KBM-7 (cell line): ENCODE data around the gene ZWILCH.
A peak's percentile ranks its signal among the peaks of the same experiment; 100 is the strongest.
"Not testable (repeated sequence)": the region's sequence is repeated elsewhere in the genome, so short reads cannot be mapped to it uniquely, and the experiment has no call there.

ENCODE experiments used
- DNase-seq: peaks from one replicate; pipeline ENCODE4 v3.0.0-alpha.2; 2015
- in situ Hi-C: fragments of 300-500 bp; cut with MboI; formaldehyde crosslinking; loops from 2 replicates; pipeline ENCODE4 v1.14.3; 2020; ENCODE audit warnings: low sequenced_read_pairs, low pct_unique_long_range_greater_than_20kb, mixed read lengths

ZWILCH gene

GRCh38 chr15:66483131-66483566, 22.0 kb upstream of the ZWILCH start:
- DNase-seq: peak; percentile 48
- in situ Hi-C loops: no loop called here

GRCh38 chr15:66484539-66485112, 20.5 kb upstream of the ZWILCH start:
- no peak for DNase-seq
- in situ Hi-C loops: no loop called here

GRCh38 chr15:66486887-66487286, 18.2 kb upstream of the ZWILCH start:
- DNase-seq: no peak
- in situ Hi-C loops: no loop called here

- in situ Hi-C loops: no loop called here
Measured at GRCh38 chr15:66488525-66488924, 16.6 kb upstream of the ZWILCH start.

GRCh38 chr15:66489179-66489791, 15.8 kb upstream of the ZWILCH start:
- DNase-seq: no peak
- in situ Hi-C loops: no loop called here

More at GRCh38 chr15:66488525-66488924, 16.6 kb upstream of the ZWILCH start:
- DNase-seq: no peak

GRCh38 chr15:66491846-66492245, 13.3 kb upstream of the ZWILCH start:
- in situ Hi-C loops: no loop called here

GRCh38 chr15:66494262-66494661, 10.9 kb upstream of the ZWILCH start:
- in situ Hi-C loops: no loop called here
- DNase-seq: no peak

More at GRCh38 chr15:66491846-66492245, 13.3 kb upstream of the ZWILCH start:
- no peak for DNase-seq

- in situ Hi-C loops: no loop called here
- DNase-seq: no peak
Measured at GRCh38 chr15:66496951-66497501, 8.1 kb upstream of the ZWILCH start.

- in situ Hi-C loops: no loop called here
Measured at GRCh38 chr15:66497502-66498455, 7.3 kb upstream of the ZWILCH start, which contains the start of gene SNAPC5. Gene SNAPC5 (minus strand): TSS chr15:66497762. CDS start chr15:66497731, 31 bp downstream.

GRCh38 chr15:66498501-66499386, 6.4 kb upstream of the ZWILCH start:
- in situ Hi-C loops: no loop called here

More at GRCh38 chr15:66497502-66498455, 7.3 kb upstream of the ZWILCH start, which contains the start of gene SNAPC5:
- peak; percentile 100 for DNase-seq

GRCh38 chr15:66500346-66500745, 4.8 kb upstream of the ZWILCH start:
- DNase-seq, in situ Hi-C loops: not testable (repeated sequence)

More at GRCh38 chr15:66498501-66499386, 6.4 kb upstream of the ZWILCH start:
- DNase-seq: peak; percentile 73

GRCh38 chr15:66502491-66502890, 2.6 kb upstream of the ZWILCH start:
- in situ Hi-C loops: no loop called here
- no peak for DNase-seq

GRCh38 chr15:66503041-66503648, 2.0 kb upstream of the ZWILCH start:
- DNase-seq, in situ Hi-C loops: not testable (repeated sequence)

GRCh38 chr15:66503780-66504562, 1.2 kb upstream of the ZWILCH start:
- no peak for DNase-seq
- in situ Hi-C loops: no loop called here

- no peak for DNase-seq
- in situ Hi-C loops: no loop called here
Measured at GRCh38 chr15:66505430-66505811, 295 bp downstream of the ZWILCH start.

GRCh38 chr15:66505818-66506217, 692 bp downstream of the ZWILCH start:
- in situ Hi-C loops: no loop called here
- DNase-seq: no peak

- in situ Hi-C loops: no loop called here
Measured at GRCh38 chr15:66508293-66508883, 3.3 kb downstream of the ZWILCH start.

More at GRCh38 chr15:66508293-66508883, 3.3 kb downstream of the ZWILCH start:
- DNase-seq: no peak
